Measurements from ENCODE around the gene ZNF543. TPM values are rescaled to one million over a fixed set of nuclear protein-coding genes. Genes with fewer than 3 reads are reported as not detected.
A peak's percentile ranks its signal among the peaks of the same experiment; 100 is the strongest.

ZNF543 gene
- total and polyA plus RNA-seq, 2 of the 13 experiments (the other 11 are each of a cell fraction or from before 2014, with no cell fraction given): 2.1 to 8.9 TPM

DNA sequence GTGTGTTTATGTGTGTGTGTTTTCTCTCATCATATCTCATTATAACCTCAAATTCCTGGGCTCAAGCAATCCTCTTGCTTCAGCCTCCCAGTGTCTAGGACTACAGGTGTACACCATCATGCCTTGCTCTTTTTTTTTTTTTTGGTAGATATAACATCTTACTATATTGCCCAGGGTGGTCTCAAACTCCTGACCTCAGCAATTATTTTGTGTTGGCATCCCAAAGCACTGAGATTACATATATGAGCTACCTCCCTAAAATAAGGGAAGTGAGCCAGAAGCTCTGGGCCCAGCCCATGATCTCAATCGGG lies 448 bp upstream of the ZNF543 start:
- POLR2A ChIA-PET: interaction anchor here (0.7 to 1.0 kb wide), 2 partner anchors 17 to 44 kb away, joined by 3 read pairs; partner anchors contain the start of genes TRAPPC2B and ZNF547
- ATAC-seq (peak; percentile 19), FAIRE-seq (no peak), DNase-seq (ENCODE audit: low spot score) (no peak)
- Histone ChIP-seq H3K4me3 (replicated peaks in 1 of 3; ENCODE audit: insufficient read depth in 1 of 3, low read depth in 2 of 3, low read length in 3 of 3) (peak overlapping the region; percentile 84 to 91 (median 88)), H3K9me3 (ENCODE audit: low read length) (no peaks in the 10 kb centered on the region), H4K20me1 (ENCODE audit: insufficient read depth, low read length) (no peaks in the 10 kb centered on the region), H3K9ac (ENCODE audit: insufficient read depth, low read depth, low read length) (peak overlapping the region; percentile 93), H3K27me3 (ENCODE audit: control insufficient read depth in 1 of 2, insufficient read depth in 2 of 2, low read length in 2 of 2) (0 out of 5 replicates have a peak, but pooled peaks cover 0 to 4% of the 10 kb centered on the region in 2 experiments), H3K4me1 (ENCODE audit: insufficient read depth, low read length) (peaks cover 25% of the 10 kb centered on the region), H2AFZ (ENCODE audit: low read length) (no peak overlapping the region), H3K27ac (ENCODE audit: extremely low read length, insufficient read depth, low read length) (peak overlapping the region; percentile 64), H3K79me2 (ENCODE audit: insufficient read depth, low read length) (peaks cover 28% of the 10 kb centered on the region), H3K36me3 (replicated peaks in 1 of 2; ENCODE audit: control insufficient read depth in 1 of 2, insufficient read depth in 2 of 2, low read length in 2 of 2) (peaks cover 6 to 14% of the 10 kb centered on the region in 2 experiments; a peak in 4 of 5 replicates), H3K4me2 (ENCODE audit: low read depth, low read length) (peak overlapping the region; percentile 79)
- BruUV-seq (replicated peaks): TSS peak; percentile 100
- CTCF ChIA-PET (ENCODE audit: low intra/inter-chr PET ratio, low total read pairs): no interaction called here
- WGBS (ENCODE audit: low lambda C conversion rate): 0% methylated on average over 1 of the region's 1 CpG
- TF ChIP-seq DZIP1 (CRISPR knock-in tag; IDR thresholded peaks at IDR 0.05): no peak
- 0 out of 2 replicates have a peak, but pooled peaks have one; percentile 11 for TF ChIP-seq TGIF2 (CRISPR knock-in tag; IDR thresholded peaks at IDR 0.05)
- TF ChIP-seq MAFK (conservative IDR thresholded peaks at IDR 0.05 in 1 of 2, IDR thresholded peaks at IDR 0.05 in 1 of 2; ENCODE audit: low read length in 2 of 2): peak; percentile 73 to 88
- TF ChIP-seq PRMT3 (CRISPR knock-in tag; IDR thresholded peaks at IDR 0.05; ENCODE audit: borderline replicate concordance, low read depth): no peak
- no peak for TF ChIP-seq ZNF572 (CRISPR knock-in tag; IDR thresholded peaks at IDR 0.05)
- 0 out of 2 replicates have a peak, but pooled peaks have one; percentile 26 for TF ChIP-seq ZNF224 (CRISPR knock-in tag; IDR thresholded peaks at IDR 0.05)
- 0 out of 2 replicates have a peak, but pooled peaks have one; percentile 58 for TF ChIP-seq REPIN1 (CRISPR knock-in tag; IDR thresholded peaks at IDR 0.05; ENCODE audit: borderline replicate concordance, low read depth)
- no peak for TF ChIP-seq ZNF512 (CRISPR knock-in tag; IDR thresholded peaks at IDR 0.05)
- TF ChIP-seq MAFF (IDR thresholded peaks at IDR 0.05; ENCODE audit: low read depth, low read length): peak; percentile 70; the same call in 1 of the 2 replicates
- TF ChIP-seq ZBTB43 (CRISPR knock-in tag; conservative IDR thresholded peaks at IDR 0.05): no peak
- in situ Hi-C loops (cut with HindIII; ENCODE audit: extremely low pct_ligation_motif_present, low pct_unique_long_range_greater_than_20kb) (no loop called here), intact Hi-C loops (cut with micrococcal nuclease; ENCODE audit: unreplicated experiment) (loop anchor here (5.0 kb wide), 1 partner anchor 42 kb away; the partner anchor contains the start of genes TRAPPC2B and ZNF547)
